Stomach smooth muscle (tissue), 2 donors: ENCODE measurements around the gene KRAS.

ENCODE experiments used
- H3K27ac ChIP-seq: one replicate; pipeline ENCODE4 v1.7.0; 2013; ENCODE audit warnings: mild to moderate bottlenecking, low read length, inconsistent platforms
- H3K27me3 ChIP-seq, 2 donors: one replicate each; pipeline ENCODE4 v1.7.0; 2013; ENCODE audit warnings: low read length in 2 of 2; ENCODE audit not compliant: insufficient read depth in 2 of 2, control insufficient read depth in 1 of 2
- H3K36me3 ChIP-seq, 2 donors: one replicate each; pipeline ENCODE4 v1.7.0; 2013; ENCODE audit warnings: low read length in 2 of 2; ENCODE audit not compliant: control insufficient read depth in 2 of 2, insufficient read depth in 2 of 2
- H3K4me1 ChIP-seq: one replicate; pipeline ENCODE4 v1.7.0; 2013; ENCODE audit warnings: low read length; ENCODE audit not compliant: control insufficient read depth, insufficient read depth
- H3K4me3 ChIP-seq, 2 donors: one replicate each; pipeline ENCODE4 v1.7.0; 2013; ENCODE audit warnings: low read length in 2 of 2
- H3K9ac ChIP-seq, 2 donors: one replicate each; pipeline ENCODE4 v1.7.0; 2013; ENCODE audit warnings: low read length in 2 of 2, mild to moderate bottlenecking in 1 of 2
- H3K9me3 ChIP-seq, 2 donors: one replicate each; pipeline ENCODE4 v1.7.0; 2013; ENCODE audit warnings: low read length in 2 of 2; ENCODE audit not compliant: control insufficient read depth in 2 of 2
- donor health status: healthy.
- donor health status: Pancreatic carcinoma.

The KRAS gene

GRCh38 chr12:25276199-25276937, 25.6 kb upstream of the KRAS start:
- Histone ChIP-seq H3K4me3 (no peak overlapping the region), H3K9me3 (no peaks in the 10 kb centered on the region), H3K27me3 (no peaks in the 10 kb centered on the region), H3K9ac (no peak overlapping the region), H3K4me1 (peaks cover 6% of the 10 kb centered on the region), H3K27ac (peak overlapping the region; percentile 43), H3K36me3 (no peaks in the 10 kb centered on the region)

- Histone ChIP-seq H3K27me3 (no peaks in the 10 kb centered on the region), H3K9me3 (no peaks in the 10 kb centered on the region), H3K4me3 (no peak overlapping the region), H3K9ac (no peak overlapping the region), H3K36me3 (no peaks in the 10 kb centered on the region), H3K4me1 (peaks cover 3% of the 10 kb centered on the region), H3K27ac (no peak overlapping the region)
Observed at GRCh38 chr12:25271486-25272098, 20.9 kb upstream of the KRAS start.

- H3K4me1 ChIP-seq = no peaks in the 10 kb centered on the region
Observed at GRCh38 chr12:25269701-25270100, 19.0 kb upstream of the KRAS start.

GRCh38 chr12:25266497-25266896, 15.8 kb upstream of the KRAS start:
- Histone ChIP-seq H3K9ac (no peak overlapping the region), H3K9me3 (no peaks in the 10 kb centered on the region), H3K36me3 (no peaks in the 10 kb centered on the region), H3K27me3 (no peaks in the 10 kb centered on the region), H3K27ac (no peak overlapping the region), H3K4me3 (no peak overlapping the region), H3K4me1 (no peaks in the 10 kb centered on the region)

More at GRCh38 chr12:25269701-25270100, 19.0 kb upstream of the KRAS start:
- no peak overlapping the region for H3K4me3 ChIP-seq
- no peaks in the 10 kb centered on the region for H3K36me3 ChIP-seq
- H3K9ac ChIP-seq = no peak overlapping the region
- H3K27ac ChIP-seq = no peak overlapping the region
- no peaks in the 10 kb centered on the region for H3K9me3 ChIP-seq
- H3K27me3 ChIP-seq = no peaks in the 10 kb centered on the region

- Histone ChIP-seq H3K4me1 (no peaks in the 10 kb centered on the region), H3K9ac (no peak overlapping the region), H3K36me3 (no peaks in the 10 kb centered on the region), H3K27me3 (no peaks in the 10 kb centered on the region), H3K4me3 (no peak overlapping the region), H3K9me3 (no peaks in the 10 kb centered on the region), H3K27ac (no peak overlapping the region)
Observed at GRCh38 chr12:25264862-25265261, 14.1 kb upstream of the KRAS start.

GRCh38 chr12:25264114-25264513, 13.4 kb upstream of the KRAS start:
- Histone ChIP-seq H3K27me3 (no peaks in the 10 kb centered on the region), H3K36me3 (no peaks in the 10 kb centered on the region), H3K4me1 (no peaks in the 10 kb centered on the region), H3K9me3 (no peaks in the 10 kb centered on the region), H3K27ac (no peak overlapping the region), H3K4me3 (no peak overlapping the region), H3K9ac (no peak overlapping the region)

GRCh38 chr12:25263594-25263993, 12.9 kb upstream of the KRAS start:
- no peak overlapping the region for H3K9ac ChIP-seq
- no peaks in the 10 kb centered on the region for H3K27me3 ChIP-seq
- no peak overlapping the region for H3K4me3 ChIP-seq
- H3K4me1 ChIP-seq = no peaks in the 10 kb centered on the region
- no peaks in the 10 kb centered on the region for H3K36me3 ChIP-seq
- H3K27ac ChIP-seq = no peak overlapping the region
- H3K9me3 ChIP-seq = no peaks in the 10 kb centered on the region

- H3K27ac ChIP-seq = no peak overlapping the region
- no peaks in the 10 kb centered on the region for H3K27me3 ChIP-seq
- H3K9ac ChIP-seq = no peak overlapping the region
- no peaks in the 10 kb centered on the region for H3K4me1 ChIP-seq
- no peaks in the 10 kb centered on the region for H3K9me3 ChIP-seq
- no peaks in the 10 kb centered on the region for H3K36me3 ChIP-seq
- H3K4me3 ChIP-seq = no peak overlapping the region
Observed at GRCh38 chr12:25262389-25263074, 11.8 kb upstream of the KRAS start.

- Histone ChIP-seq H3K36me3 (no peaks in the 10 kb centered on the region), H3K4me3 (no peak overlapping the region), H3K4me1 (no peaks in the 10 kb centered on the region), H3K9ac (no peak overlapping the region), H3K9me3 (no peaks in the 10 kb centered on the region), H3K27me3 (no peaks in the 10 kb centered on the region), H3K27ac (no peak overlapping the region)
Observed at GRCh38 chr12:25257590-25258324, 7.0 kb upstream of the KRAS start.

- Histone ChIP-seq H3K4me1 (no peaks in the 10 kb centered on the region), H3K4me3 (no peak overlapping the region), H3K27ac (no peak overlapping the region), H3K36me3 (no peaks in the 10 kb centered on the region), H3K9me3 (no peaks in the 10 kb centered on the region), H3K27me3 (no peaks in the 10 kb centered on the region), H3K9ac (no peak overlapping the region)
Observed at GRCh38 chr12:25256826-25257225, 6.1 kb upstream of the KRAS start.
